Heart left ventricle (tissue), 13 donors: ENCODE measurements around the gene CHST6.

Experiments
- POLR2A ChIP-seq, 2 donors: fragments of 450-650 bp; IDR thresholded peaks; one replicate each; pipeline ENCODE4 v1.6.1; 2017; ENCODE audit warnings: antibody characterized with exemption in 2 of 2, mild to moderate bottlenecking in 2 of 2, moderate library complexity in 2 of 2
- TF ChIP-seq, protein P1 (sequence below), 12 donors: fragments of 200-600 bp; sonication (generic) in 4 of 12; IDR thresholded peaks; one replicate each; pipeline versions ENCODE4 v1.5.0 to v1.8.0; 2018 to 2022; ENCODE audit warnings: antibody characterized with exemption in 12 of 12, mild to moderate bottlenecking in 5 of 12
- donor health status: ischemic (EF 13 %, LVEDD 7.1; RV severe dilation, severe dysfunction).
- donor health status: DM: no; HTN: yes; CAD: no.
- donor health status: DM: no; HTN: no; CAD: no.
- donor health status: ischemic (EF 25% LVEDD 6.9; RV normal size, moderate dysfunction).
- donor health status: ischemic (EF 25% LVEDD 5.7; RV mildly dilated, moderate dysfunction).
- donor health status: ischemic (EF 35%, LVEDD 5.7; RV mildly dilated, moderate dysfunction).
- donor health status: nonischemic (EF 11% LVEDD 7.7; RV severe dilation, severe dysfunction).
- donor health status: DM: yes; HTN: yes; CAD: no.
- donor health status: PGD.
- donor health status: ischemic (EF 29% LVEDD 5.4; RV normal size, mild dysfunction).
- donor health status: nonischemic (EF 23%, LVEDD 6.1; RV moderate dilation, normal function).

DNA sequence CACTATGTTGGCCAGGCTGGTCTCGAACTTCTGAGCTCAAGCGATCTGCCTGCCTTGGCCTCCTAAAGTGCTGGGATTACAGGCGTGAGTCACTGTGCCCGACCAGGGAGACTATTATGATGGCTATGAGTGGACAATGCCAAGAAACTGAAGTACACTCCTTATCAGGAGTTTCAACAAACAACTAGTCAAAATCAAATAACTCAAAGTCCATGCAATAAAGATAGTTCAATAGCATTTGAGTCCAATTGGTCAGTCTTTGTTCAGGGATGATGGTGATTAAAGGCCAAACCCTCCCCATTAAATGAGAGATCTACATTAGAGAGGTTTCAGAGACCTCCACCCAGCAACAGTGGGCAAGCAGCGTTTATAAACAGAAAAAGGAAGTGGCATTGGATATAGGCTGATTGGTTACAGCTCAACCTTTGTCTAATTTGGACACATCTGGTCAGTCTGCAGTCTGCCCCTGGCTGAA, 32.6 kb upstream of the CHST6 start:
- TF ChIP-seq, protein P1, sequence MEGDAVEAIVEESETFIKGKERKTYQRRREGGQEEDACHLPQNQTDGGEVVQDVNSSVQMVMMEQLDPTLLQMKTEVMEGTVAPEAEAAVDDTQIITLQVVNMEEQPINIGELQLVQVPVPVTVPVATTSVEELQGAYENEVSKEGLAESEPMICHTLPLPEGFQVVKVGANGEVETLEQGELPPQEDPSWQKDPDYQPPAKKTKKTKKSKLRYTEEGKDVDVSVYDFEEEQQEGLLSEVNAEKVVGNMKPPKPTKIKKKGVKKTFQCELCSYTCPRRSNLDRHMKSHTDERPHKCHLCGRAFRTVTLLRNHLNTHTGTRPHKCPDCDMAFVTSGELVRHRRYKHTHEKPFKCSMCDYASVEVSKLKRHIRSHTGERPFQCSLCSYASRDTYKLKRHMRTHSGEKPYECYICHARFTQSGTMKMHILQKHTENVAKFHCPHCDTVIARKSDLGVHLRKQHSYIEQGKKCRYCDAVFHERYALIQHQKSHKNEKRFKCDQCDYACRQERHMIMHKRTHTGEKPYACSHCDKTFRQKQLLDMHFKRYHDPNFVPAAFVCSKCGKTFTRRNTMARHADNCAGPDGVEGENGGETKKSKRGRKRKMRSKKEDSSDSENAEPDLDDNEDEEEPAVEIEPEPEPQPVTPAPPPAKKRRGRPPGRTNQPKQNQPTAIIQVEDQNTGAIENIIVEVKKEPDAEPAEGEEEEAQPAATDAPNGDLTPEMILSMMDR (IDR thresholded peaks at IDR 0.05): no peak
- no peak for TF ChIP-seq POLR2A (IDR thresholded peaks at IDR 0.05)
